Esophagus squamous epithelium (tissue), 4 donors: ENCODE measurements around the gene SEPTIN3.

ENCODE experiments used
- CTCF ChIP-seq, 6 experiments: fragments of 450-650 bp in 4 of 6; fragments of 200-600 bp in 2 of 6; sonication (generic) in 2 of 6; IDR thresholded peaks; one replicate each; pipeline ENCODE4 v1.5.1; 2016 to 2019; ENCODE audit warnings: antibody characterized with exemption in 6 of 6, mild to moderate bottlenecking in 4 of 6, moderate library complexity in 4 of 6
- POLR2A ChIP-seq, 4 donors: fragments of 450-650 bp; IDR thresholded peaks; one replicate each; pipeline ENCODE4 v1.6.1; 2017; ENCODE audit warnings: antibody characterized with exemption in 4 of 4, mild to moderate bottlenecking in 4 of 4, moderate library complexity in 3 of 4

GRCh38 chr22:41929418-41929810, 39.8 kb upstream of the SEPTIN3 start:
- TF ChIP-seq CTCF (IDR thresholded peaks at IDR 0.05): no peak
- no peak for TF ChIP-seq POLR2A (IDR thresholded peaks at IDR 0.05)
